Aorta (tissue), 5 donors: ENCODE results near the gene INPP5K. TPM values are rescaled to one million over a fixed set of nuclear protein-coding genes. Genes with fewer than 3 reads are reported as not detected.

Source experiments
- ATAC-seq: fragments of 200-7000 bp; cut with Tn5 transposase; one replicate; pipeline ENCODE4 v1.9.1; 2022; ENCODE audit warnings: moderate library complexity; ENCODE audit not compliant: low FRiP score
- DNase-seq, 2 donors: peaks; one replicate each; pipeline ENCODE4 v3.0.0-alpha.2; 2020
- H3K27ac ChIP-seq, 2 donors: one replicate each; pipeline ENCODE4 v1.5.1; 2013; ENCODE audit warnings: low read length in 2 of 2, mild to moderate bottlenecking in 2 of 2, moderate library complexity in 2 of 2, control low read depth in 1 of 2, inconsistent platforms in 1 of 2, low read depth in 1 of 2
- H3K27me3 ChIP-seq, 2 donors: one replicate each; pipeline ENCODE4 v1.6.1; 2013; ENCODE audit warnings: control low read depth in 1 of 2, low read length in 1 of 2, mild to moderate bottlenecking in 1 of 2, moderate library complexity in 1 of 2; ENCODE audit not compliant: insufficient read depth in 2 of 2, control insufficient read depth in 1 of 2
- H3K36me3 ChIP-seq, 2 donors: one replicate each; pipeline ENCODE4 v1.6.1; 2013; ENCODE audit warnings: control low read depth in 1 of 2, low read length in 1 of 2, mild to moderate bottlenecking in 1 of 2; ENCODE audit not compliant: insufficient read depth in 2 of 2, control insufficient read depth in 1 of 2
- H3K4me1 ChIP-seq, 2 donors: one replicate each; pipeline ENCODE4 v1.6.1; 2013; ENCODE audit warnings: low read length in 2 of 2, control low read depth in 1 of 2, mild to moderate bottlenecking in 1 of 2, moderate library complexity in 1 of 2; ENCODE audit not compliant: insufficient read depth in 2 of 2, control insufficient read depth in 1 of 2
- H3K4me3 ChIP-seq, 2 donors: one replicate each; pipeline ENCODE4 v1.5.1; 2013; ENCODE audit warnings: low read length in 2 of 2, control low read depth in 1 of 2, mild to moderate bottlenecking in 1 of 2
- H3K9me3 ChIP-seq: one replicate; pipeline ENCODE4 v1.6.1; 2013; ENCODE audit warnings: mild to moderate bottlenecking, low read length; ENCODE audit not compliant: control insufficient read depth
- WGBS, 2 donors: extraction: QIAGEN DNeasy Blood & Tissue Kit; methylation state at CpG; one replicate each; pipeline ENCODE4 v1.1.7; 2013; 5-methylcytosine and 5-hydroxymethylcytosine counted together
- intact Hi-C, 2 donors: fragments of 100-400 bp; cut with DNase I; formaldehyde crosslinking; loops; one replicate each; pipeline versions ENCODE4 v1.14.2 to v1.15.0; 2022
- polyA plus RNA-seq, 2 donors: library from polyadenylated mRNA; stranded (reverse); fragments of 200-250 nt; gene quantifications; one replicate each; pipeline ENCODE4 v1.2.3, GENCODE V29; 2013
- total RNA-seq, 2 donors: library from RNA; stranded (reverse); fragmentation: NEBNext Ultra II Directional; extraction: Animal tissue kit (Norgen Biotek cat#: 25700); gene quantifications; one replicate each; pipeline ENCODE4 v1.2.1, GENCODE V29; 2021
- donor health status: healthy with polysubstance abuse.
- donor health status: Bipolar disorder and iron deficiency.
- donor health status: DM: no; HTN: no; CAD: no.
- donor health status: DM: no; HTN: no; CAD: no.
- donor health status: DM: yes; HTN: yes; CAD: no.

Gene INPP5K
- total and polyA plus RNA-seq, 4 donors, result 13.5 to 51.3 (median 38.2) TPM

DNA sequence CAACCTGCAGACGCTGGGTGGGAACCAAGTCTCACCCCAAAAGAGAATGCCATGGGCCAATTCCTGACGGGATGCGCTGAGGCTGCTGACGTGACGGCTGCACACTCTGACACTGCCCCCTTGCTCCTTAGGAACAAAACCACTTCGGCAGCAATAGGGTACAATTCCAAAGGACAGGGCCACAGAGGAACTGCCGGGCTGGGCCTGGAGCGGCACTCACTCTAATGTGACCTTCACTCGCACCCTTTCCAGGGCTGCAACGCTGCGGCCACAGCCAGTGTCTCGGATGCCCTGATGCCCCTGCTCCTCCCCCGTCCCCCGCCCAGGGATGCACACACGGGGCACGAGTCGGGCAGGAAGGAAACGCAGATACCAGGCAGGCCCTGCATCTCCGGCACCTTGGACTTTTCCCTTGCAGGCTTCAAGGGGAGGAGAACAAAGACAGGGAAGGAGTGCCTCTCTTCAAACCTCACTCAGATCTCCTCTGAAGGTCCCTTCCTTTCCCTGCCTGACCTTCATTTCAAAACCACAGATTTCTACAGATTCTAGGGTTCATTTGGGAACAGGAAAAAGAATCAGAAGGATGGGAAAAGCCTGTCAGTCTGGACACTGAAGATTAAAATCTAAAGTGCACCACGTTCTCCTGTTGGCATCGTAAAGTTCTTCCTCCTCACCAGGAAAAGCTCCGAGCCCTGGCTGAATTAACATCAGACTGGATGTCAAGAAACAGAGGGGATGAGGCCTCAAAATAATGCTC is 43.9 kb upstream of the INPP5K start:
- Histone ChIP-seq H3K4me1 (no peaks in the 10 kb centered on the region), H3K27me3 (no peaks in the 10 kb centered on the region), H3K9me3 (no peaks in the 10 kb centered on the region), H3K36me3 (no peaks in the 10 kb centered on the region), H3K27ac (no peak overlapping the region), H3K4me3 (no peak overlapping the region)
- ATAC-seq, result no peak
- WGBS, 2 donors, result 86 to 87% methylated on average over 22 of the region's 22 CpGs
- DNase-seq, result peak in 1 of 2 donors; percentile 42
- intact Hi-C loops, result no loop called here

DNA sequence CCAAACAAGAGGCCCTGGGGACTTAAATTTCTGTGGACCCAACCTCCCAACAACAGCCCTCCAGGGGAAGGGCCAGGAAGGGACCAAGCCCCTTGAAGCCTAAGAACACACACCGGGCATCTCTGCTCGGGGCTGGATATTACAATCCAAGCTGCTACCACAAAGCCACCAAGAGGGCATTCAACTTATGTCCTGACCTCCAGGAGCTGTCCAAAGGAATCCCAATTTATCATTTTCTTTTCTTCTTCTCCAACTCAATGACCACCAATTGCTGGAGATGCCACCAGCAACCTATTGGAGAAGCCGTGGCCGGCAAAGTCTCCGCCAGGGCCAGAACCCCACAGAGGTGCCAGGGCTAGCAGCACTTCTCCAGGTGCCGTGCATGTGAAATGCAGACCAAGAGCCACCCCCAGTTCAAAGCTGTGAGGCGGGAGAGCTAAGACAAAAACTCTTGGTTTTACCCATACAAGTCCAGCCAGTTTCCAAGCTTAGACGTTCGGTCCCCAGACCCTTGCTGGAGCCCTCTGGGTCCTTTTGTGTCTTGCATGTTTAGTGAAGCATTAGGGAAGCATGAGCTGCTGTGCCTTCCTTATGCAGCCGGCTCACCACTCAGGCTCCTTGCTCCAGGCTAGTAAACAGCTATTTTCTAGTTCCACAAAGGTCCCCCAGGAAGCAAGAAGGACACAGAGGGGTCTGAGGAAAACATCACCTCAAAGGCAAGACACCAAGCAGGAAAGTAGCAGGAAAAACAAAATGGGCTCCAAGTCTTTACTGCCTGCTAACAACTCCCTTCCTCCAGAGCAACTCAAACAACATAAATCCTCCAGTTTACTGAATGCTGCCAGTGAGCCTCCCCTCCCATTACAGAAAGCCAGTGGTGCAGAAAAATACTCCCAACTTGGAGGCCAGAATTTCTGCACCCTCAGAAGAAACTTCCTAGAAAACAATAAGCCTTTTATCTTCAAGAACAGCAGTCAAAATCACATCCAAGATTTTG is 42.9 kb upstream of the INPP5K start:
- DNase-seq (peak in 1 of 2 donors; percentile 16), ATAC-seq (no peak)
- H3K4me3 ChIP-seq, result no peak overlapping the region
- no peaks in the 10 kb centered on the region for H3K9me3 ChIP-seq
- no peaks in the 10 kb centered on the region for H3K27me3 ChIP-seq
- WGBS, 2 donors, result 82 to 84% methylated on average over 10 of the region's 10 CpGs
- no peak overlapping the region for H3K27ac ChIP-seq
- intact Hi-C loops, result no loop called here
- no peaks in the 10 kb centered on the region for H3K36me3 ChIP-seq
- no peaks in the 10 kb centered on the region for H3K4me1 ChIP-seq

DNA sequence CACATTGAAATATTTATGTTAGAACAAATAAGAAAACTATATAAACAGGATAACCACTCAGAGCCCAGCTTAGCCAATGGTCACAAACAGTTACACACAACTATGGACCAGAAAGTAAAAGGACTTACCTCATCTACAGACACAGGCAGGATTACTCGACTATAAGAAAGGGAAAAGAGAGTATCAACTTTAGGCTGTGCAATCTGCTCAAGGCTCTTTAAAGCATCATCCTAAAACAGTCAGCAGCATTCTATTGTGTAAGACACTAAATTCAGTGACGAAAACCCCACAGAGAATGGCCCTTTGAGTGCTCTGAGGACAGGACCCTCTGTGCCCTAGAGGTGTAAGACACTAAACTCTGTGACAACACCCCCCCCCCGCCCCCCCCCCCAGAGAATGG is 42.0 kb upstream of the INPP5K start:
- no peak overlapping the region for H3K4me3 ChIP-seq
- DNase-seq (no peak), ATAC-seq (no peak)
- no peaks in the 10 kb centered on the region for H3K9me3 ChIP-seq
- 55 to 92% methylated on average over 2 to 3 of the region's 3 CpGs for WGBS, 2 donors
- intact Hi-C loops, result no loop called here
- no peak overlapping the region for H3K27ac ChIP-seq
- no peaks in the 10 kb centered on the region for H3K36me3 ChIP-seq
- H3K4me1 ChIP-seq, result no peaks in the 10 kb centered on the region
- H3K27me3 ChIP-seq, result no peaks in the 10 kb centered on the region

DNA sequence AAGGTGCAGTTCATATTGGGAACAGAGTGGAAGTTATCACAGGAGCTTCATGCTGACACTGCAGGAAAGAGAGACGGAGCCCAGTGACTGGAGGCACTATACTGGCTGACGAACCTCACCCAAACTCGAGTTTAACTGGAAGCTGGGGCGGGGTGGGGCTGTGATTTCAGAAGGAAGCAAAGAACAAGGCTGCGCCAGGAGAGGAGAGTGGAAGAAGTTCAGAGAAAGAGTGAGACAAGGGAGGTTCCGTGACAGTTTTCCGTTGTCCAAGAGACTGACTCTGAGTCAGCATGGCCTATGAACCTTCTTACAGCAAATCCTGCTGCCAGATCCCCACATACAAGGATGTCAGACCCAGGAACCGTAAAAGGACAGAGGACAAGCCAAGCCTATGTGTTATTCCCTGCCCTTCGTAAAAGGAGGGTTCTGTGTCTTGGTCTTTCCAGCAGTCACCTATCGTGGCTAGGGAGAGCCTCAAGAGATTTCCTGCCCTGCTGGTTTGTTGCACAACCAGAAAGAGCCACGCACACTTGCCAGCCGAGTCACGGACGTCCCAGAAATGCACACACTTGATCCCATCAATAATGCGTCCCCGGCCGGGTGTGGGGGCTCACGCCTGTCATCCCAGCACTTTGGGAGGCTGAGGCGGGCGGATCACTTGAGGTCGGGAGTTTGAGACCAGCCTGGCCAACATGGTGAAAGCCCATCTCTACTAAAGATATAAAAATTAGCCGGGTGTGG is 41.1 kb upstream of the INPP5K start:
- intact Hi-C loops, result no loop called here
- DNase-seq, result no peak
- no peaks in the 10 kb centered on the region for H3K4me1 ChIP-seq

DNA sequence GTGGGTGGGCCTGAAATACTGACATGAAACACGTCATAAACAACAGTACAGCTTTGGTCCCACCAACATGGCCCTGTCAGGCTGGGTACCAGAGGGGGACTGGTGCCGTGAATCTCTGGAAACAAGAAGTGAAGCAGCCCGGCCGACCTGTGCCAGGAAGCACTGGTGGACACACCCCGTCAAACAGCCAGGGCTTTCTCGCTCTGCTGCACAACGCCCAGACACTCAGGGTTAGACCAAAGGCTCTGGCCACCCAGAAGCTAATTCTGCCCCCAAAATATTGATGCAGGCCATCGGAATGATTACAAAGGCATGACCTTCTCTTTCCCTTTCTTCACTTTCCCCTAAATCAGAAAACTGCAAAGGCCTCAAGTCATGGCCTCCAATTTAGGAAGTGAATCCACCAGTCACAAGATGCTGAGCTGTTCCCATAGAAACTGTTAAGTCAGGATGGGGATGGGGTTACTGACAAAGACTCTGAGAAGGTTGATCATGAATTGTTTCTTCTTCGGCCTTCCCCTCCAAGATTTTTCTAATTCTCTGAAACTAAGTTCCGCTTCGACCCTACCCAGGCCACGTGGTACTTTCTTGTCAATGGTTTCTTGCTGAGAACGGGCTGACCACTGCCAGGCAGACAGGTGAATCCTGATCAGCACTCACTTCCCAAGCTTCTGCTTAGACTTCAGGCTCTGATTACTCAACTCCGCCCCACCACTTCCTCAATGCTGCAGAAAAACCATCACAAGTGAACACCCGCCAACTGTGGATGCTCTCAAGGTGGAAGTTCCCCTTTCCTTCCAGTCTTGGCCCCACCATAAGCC is 39.4 kb upstream of the INPP5K start:
- H3K27me3 ChIP-seq, result no peaks in the 10 kb centered on the region
- H3K4me1 ChIP-seq, result no peaks in the 10 kb centered on the region
- no peak overlapping the region for H3K27ac ChIP-seq
- H3K4me3 ChIP-seq, result no peak overlapping the region
- 78 to 80% methylated on average over 15 of the region's 15 CpGs for WGBS, 2 donors
- no peaks in the 10 kb centered on the region for H3K9me3 ChIP-seq
- intact Hi-C loops, result no loop called here
- ATAC-seq (no peak), DNase-seq (peak in 1 of 2 donors; percentile 68)
- peaks cover 0 to 2% of the 10 kb centered on the region in 2 donors for H3K36me3 ChIP-seq

More for the DNA sequence above, 41.1 kb upstream of the INPP5K start:
- WGBS, 2 donors, result 86 to 89% methylated on average over 22 of the region's 22 CpGs
- H3K27me3 ChIP-seq, result no peaks in the 10 kb centered on the region
- H3K36me3 ChIP-seq, result no peaks in the 10 kb centered on the region
- no peaks in the 10 kb centered on the region for H3K9me3 ChIP-seq
- no peak for ATAC-seq
- no peak overlapping the region for H3K4me3 ChIP-seq
- H3K27ac ChIP-seq, result no peak overlapping the region

DNA sequence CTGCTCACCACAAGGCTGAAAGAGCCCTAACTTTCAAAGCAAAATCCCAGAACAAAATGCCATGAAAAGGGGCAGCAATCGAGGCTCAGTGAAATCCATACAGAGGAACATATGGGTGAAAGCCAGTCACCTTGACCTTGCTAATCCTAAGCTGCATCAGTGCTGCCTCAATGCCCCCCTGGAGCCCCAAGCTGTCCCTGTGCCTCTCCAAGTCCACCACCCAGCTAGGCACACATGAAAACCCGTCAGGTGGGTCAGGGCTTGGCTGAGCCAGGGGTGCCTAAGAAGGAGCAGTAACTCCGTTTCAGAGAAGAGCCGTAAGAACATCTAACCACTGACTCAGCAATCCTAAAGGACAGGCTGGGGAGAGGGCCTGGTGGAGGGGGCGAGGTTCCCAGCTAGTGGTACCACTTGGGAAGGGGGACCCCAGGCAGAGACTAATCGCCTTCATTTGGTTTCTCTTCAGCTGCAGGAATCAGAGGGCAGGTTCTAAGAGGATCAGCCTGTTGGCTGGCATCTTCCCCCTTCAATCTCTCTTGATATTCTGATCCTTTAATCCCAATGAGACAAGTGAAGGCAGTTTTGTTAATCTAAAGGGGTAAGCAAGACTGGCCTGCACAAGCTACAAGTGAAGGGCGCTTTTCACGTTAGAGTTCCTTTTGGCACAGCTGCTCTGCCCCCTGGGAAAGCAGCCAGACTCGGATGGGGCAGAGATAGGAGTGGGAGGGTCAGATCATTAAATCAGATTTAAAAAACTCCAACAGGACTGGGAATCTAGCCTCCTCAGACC is 38.5 kb upstream of the INPP5K start:
- Histone ChIP-seq H3K9me3 (no peaks in the 10 kb centered on the region), H3K36me3 (peaks cover 0 to 2% of the 10 kb centered on the region in 2 donors), H3K4me3 (no peak overlapping the region), H3K27ac (no peak overlapping the region), H3K27me3 (no peaks in the 10 kb centered on the region), H3K4me1 (no peaks in the 10 kb centered on the region)
- DNase-seq (no peak), ATAC-seq (no peak)
- intact Hi-C loops, result no loop called here
- 57 to 65% methylated on average over 9 of the region's 9 CpGs for WGBS, 2 donors

DNA sequence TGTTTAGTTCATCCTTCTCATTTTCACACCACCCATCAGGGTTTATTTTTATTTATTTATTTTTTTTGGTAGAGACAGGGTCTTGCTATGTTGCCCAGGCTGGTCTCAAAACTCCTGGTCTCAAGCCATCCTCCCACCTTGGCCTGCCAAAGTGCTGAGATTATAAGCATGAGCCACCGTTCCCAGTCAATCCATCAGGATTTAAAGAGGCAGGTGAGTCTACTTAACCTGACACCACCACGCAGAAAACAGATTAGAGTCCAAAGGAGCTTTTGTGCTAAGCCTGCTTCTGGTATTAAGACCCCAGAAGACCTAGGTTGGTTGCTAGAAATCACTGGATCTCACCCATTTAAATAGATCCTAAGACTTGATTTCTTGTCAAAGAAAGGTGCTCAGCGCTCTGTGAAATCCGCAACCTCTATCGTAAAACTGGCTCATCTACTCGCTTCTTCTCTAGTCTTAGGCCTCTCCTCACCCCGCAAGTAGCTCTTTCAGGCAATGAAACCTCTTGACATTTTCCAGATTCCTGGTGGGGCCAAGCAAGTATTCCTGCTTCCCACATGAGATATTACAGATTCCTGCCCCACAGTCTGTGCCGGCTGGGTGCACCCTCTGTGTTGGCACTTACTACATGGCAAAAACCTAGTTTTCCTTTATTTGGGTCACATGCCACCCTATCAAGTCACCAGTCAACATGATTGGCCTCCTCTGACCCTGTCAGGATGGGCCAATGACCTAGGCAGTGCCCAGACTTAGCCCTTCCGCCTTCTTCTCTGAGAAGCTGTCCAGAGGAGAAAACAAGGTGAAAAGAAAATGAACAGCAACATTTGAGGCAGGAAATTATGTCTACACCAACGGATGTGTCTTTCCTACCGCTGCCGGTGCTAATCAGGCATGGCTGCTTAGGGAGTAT is 37.2 kb upstream of the INPP5K start:
- H3K36me3 ChIP-seq, result peaks cover 0 to 2% of the 10 kb centered on the region in 2 donors
- intact Hi-C loops, result no loop called here
- H3K9me3 ChIP-seq, result no peaks in the 10 kb centered on the region
- H3K4me3 ChIP-seq, result no peak overlapping the region
- H3K4me1 ChIP-seq, result no peaks in the 10 kb centered on the region
- H3K27me3 ChIP-seq, result no peaks in the 10 kb centered on the region
- no peak overlapping the region for H3K27ac ChIP-seq
- ATAC-seq (no peak), DNase-seq (no peak)
- WGBS, 2 donors, result 87 to 91% methylated on average over 12 of the region's 12 CpGs
